Stomach (tissue), 4 donors: Measurements from ENCODE around the gene FGF14.

ENCODE experiments used
- EP300 ChIP-seq: sonication (generic); formaldehyde crosslinking; IDR thresholded peaks from one replicate; pipeline ENCODE4 v1.6.1; 2017; ENCODE audit warnings: antibody characterized with exemption
- POLR2A ChIP-seq, 4 donors: fragments of 450-650 bp; IDR thresholded peaks; one replicate each; pipeline ENCODE4 v1.6.1; 2016; ENCODE audit warnings: antibody characterized with exemption in 4 of 4, control low read depth in 2 of 4, mild to moderate bottlenecking in 1 of 4, moderate library complexity in 1 of 4
- POLR2AphosphoS5 ChIP-seq, 3 donors: sonication (generic); formaldehyde crosslinking; IDR thresholded peaks; one replicate each; pipeline ENCODE4 v1.6.1; 2016; ENCODE audit warnings: antibody characterized with exemption in 3 of 3
- TF ChIP-seq, protein P1 (sequence below), 7 experiments: fragments of 450-650 bp in 4 of 7; fragments of 200-600 bp in 3 of 7; sonication (generic) in 3 of 7; IDR thresholded peaks; one replicate each; pipeline ENCODE4 v1.5.1; 2016 to 2019; ENCODE audit warnings: antibody characterized with exemption in 7 of 7, control low read depth in 2 of 7, mild to moderate bottlenecking in 1 of 7

DNA sequence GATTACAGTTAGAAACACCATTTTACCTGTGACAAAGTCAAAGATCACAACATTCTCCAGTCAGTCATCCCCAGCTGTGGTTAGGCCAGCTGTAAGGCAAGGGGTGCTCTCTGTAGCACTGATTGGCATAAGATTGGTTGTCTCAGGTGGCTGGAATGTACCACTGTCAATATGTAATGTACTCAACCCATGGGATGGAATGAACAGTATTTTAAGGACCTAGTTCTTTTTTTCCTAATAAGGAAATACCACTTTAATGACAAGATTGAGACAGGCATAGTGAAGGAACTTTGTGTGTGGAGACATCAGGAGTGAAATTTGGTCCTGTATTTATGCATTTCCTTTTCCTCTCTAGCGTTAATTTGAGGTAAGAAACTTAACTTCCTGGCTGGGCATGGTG is 638.7 kb downstream of the FGF14 start:
- TF ChIP-seq, protein P1, sequence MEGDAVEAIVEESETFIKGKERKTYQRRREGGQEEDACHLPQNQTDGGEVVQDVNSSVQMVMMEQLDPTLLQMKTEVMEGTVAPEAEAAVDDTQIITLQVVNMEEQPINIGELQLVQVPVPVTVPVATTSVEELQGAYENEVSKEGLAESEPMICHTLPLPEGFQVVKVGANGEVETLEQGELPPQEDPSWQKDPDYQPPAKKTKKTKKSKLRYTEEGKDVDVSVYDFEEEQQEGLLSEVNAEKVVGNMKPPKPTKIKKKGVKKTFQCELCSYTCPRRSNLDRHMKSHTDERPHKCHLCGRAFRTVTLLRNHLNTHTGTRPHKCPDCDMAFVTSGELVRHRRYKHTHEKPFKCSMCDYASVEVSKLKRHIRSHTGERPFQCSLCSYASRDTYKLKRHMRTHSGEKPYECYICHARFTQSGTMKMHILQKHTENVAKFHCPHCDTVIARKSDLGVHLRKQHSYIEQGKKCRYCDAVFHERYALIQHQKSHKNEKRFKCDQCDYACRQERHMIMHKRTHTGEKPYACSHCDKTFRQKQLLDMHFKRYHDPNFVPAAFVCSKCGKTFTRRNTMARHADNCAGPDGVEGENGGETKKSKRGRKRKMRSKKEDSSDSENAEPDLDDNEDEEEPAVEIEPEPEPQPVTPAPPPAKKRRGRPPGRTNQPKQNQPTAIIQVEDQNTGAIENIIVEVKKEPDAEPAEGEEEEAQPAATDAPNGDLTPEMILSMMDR (IDR thresholded peaks at IDR 0.05): no peak
- TF ChIP-seq POLR2AphosphoS5 (IDR thresholded peaks at IDR 0.05) (no peak), POLR2A (IDR thresholded peaks at IDR 0.05) (no peak), EP300 (no peak)
